Measurements from ENCODE around the gene CDYL2.

- TF ChIP-seq CTCF (IDR thresholded peaks at IDR 0.05) (no peak), POLR2A (IDR thresholded peaks at IDR 0.05) (no peak)
These were observed 72.5 kb downstream of the CDYL2 start for GRCh38 chr16:80731915-80732314.
